GM18861 (cell line): ENCODE results near the gene BICDL1.
"Not testable (repeated sequence)": the region's sequence is repeated elsewhere in the genome, so short reads cannot be mapped to it uniquely, and the experiment has no call there.

Experiments
- ATAC-seq: cut with Tn5 transposase; IDR thresholded peaks from one replicate; pipeline ENCODE4 v1.9.1; 2021; ENCODE audit not compliant: unreplicated experiment

BICDL1 gene, protein sequence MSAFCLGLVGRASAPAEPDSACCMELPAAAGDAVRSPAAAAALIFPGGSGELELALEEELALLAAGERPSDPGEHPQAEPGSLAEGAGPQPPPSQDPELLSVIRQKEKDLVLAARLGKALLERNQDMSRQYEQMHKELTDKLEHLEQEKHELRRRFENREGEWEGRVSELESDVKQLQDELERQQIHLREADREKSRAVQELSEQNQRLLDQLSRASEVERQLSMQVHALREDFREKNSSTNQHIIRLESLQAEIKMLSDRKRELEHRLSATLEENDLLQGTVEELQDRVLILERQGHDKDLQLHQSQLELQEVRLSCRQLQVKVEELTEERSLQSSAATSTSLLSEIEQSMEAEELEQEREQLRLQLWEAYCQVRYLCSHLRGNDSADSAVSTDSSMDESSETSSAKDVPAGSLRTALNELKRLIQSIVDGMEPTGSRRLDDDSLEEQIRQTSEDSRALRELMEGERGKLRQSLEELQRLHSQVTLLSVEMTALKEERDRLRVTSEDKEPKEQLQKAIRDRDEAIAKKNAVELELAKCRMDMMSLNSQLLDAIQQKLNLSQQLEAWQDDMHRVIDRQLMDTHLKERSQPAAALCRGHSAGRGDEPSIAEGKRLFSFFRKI

DNA sequence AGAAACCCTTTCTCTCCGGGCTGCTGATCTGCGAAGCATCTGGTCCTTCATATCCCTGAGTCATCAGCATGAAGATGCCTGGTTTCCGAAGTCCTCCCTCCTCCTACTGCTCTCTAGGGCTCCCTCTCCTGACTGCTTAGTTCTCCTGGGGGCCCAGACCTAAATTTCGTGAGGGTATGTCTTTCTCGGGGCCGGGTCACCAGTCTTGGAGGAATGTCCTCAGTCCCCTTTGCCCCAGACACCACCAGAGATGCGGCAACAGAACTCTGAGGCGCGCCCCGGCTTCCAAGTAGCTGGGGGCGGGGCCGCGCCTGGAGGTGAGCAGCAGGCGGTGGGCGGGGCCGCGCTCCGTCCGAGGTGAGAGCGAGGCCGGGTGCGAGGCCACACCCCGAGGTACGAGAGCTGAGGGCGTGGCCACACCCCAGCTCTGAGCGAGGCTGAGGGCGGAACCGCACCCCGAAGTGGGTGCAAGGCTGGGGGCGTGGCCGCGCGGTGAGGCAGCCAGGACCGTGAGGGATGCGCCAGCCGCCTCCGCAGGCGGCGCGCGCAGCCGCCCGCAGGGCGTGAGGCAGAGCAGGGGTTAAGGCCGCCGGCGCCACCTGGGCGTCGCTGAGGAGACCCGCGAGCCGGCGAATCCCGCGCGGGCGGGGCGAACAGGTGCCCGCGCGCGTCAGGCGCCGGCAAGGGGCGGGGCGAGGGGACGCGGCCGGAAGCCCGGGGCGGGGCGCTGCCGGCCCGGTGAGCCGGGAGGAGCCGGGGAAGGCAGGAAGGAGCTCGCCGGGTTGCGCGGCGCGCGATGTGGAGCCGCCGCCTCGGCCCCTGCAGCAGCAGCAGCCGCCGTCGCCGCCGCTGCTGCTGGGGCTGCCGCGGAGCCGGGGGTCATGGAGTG is at the start of gene BICDL1:
Gene BICDL1 (plus strand): TSS at position 765 of the 889 bp plus-strand sequence. CDS start 633 bp downstream, outside the sequence.
- peak; percentile 71 for ATAC-seq

DNA sequence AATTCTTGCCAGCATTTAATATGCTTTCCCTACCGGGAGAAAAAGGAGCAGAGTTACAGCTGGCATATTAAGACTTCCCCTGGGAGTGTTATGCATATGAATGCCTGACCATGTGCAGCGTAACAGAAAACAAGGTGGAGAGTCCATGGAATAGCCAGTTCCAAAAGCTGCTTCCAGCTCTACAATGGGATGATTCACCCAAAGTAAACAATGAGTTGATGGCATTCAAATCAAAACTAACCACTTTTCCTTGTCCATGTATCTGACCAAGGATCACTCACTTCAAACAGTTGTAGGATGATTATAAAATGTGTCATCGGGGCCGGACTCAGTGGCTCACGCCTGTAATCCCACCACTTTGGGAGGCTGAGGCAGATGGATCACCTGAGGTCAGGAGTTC is 48.1 kb upstream of the BICDL1 start:
- ATAC-seq: no peak

- no peak for ATAC-seq
Measured at GRCh38 chr12:119942386-119942785, 46.6 kb upstream of the BICDL1 start.

GRCh38 chr12:119946213-119946612 is 42.8 kb upstream of the BICDL1 start:
- no peak for ATAC-seq

GRCh38 chr12:119949145-119949544 is 39.9 kb upstream of the BICDL1 start:
- ATAC-seq: no peak

DNA sequence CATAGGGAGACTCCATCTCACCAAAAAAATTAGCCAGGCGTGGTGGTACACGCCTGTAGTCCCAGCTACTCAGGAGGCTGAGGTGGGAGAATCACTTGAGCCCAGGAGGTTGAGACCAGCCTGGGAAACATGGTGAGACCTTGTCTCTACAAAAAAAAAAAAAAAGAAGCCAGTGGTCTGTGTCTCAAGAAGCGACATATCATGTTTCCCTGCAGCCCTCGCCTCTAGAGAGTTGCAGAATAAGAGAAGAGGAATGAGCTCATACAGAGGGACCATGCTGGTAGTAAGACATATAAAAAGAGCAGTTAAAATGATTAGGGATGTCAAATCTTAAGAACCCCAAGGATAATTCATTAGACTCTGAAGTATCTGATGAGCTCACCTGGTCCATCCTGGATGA is 39.4 kb upstream of the BICDL1 start:
- ATAC-seq: no peak

- ATAC-seq: no peak
Measured at GRCh38 chr12:119956047-119956446, 33.0 kb upstream of the BICDL1 start.

DNA sequence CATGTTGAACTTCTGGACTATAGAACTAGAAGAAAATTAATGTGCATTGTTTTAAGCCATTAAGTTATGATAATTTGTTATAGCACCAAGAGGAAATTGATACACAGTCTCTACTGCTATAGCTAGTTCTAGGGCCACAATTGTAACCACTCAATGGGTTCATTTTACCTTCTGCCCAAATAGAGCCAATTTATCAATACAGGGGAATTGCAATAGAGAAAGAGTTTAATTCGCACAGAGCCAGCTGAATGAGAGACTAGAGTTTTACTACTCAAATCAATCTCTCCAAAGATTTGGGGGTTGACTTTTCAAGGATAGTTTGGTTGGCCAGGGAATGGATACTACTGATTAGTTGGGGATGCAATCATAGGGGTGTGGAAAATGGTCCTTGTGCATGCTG is 31.9 kb upstream of the BICDL1 start:
- no peak for ATAC-seq

- ATAC-seq: no peak
Measured at GRCh38 chr12:119959435-119959834, 29.6 kb upstream of the BICDL1 start.

DNA sequence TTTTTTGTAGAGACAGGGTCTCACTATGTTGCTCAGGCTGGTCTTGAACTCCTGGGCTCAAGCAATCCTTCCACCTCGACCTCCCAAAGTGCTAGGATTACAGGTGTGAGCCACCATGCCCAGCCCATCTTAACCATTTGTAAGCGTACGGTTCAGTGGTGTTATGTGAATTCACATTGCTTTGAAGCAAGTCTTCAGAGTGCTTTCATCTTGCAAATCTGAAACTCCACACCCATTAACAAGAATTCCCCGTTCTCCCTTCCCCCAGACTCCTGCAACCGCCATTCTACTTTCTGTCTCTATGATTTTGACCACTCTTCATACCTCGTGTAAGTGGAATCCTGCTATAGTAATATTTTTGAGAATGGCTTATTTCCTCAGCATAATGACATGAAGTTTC is 24.9 kb upstream of the BICDL1 start:
- ATAC-seq: no peak

DNA sequence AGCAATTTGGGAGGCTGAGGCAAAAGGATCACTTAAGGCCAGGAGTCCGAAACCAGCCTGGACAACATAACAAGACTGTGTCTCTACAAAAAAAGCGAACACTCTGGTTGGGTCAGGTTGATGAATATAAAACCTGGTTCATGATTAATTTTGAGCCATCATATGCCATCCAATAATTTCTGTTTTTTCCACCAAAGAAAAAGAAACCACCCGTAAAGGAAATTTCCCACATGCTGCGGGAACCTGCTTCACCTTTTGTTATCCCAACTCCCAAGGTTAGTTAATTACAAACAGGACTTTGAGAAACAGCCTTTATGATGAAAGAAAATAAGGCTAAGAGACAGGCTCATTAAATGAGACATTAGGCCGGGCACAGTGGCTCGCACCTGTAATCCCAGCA is 24.1 kb upstream of the BICDL1 start:
- no peak for ATAC-seq

GRCh38 chr12:119980242-119980641 is 8.8 kb upstream of the BICDL1 start:
- no peak for ATAC-seq

DNA sequence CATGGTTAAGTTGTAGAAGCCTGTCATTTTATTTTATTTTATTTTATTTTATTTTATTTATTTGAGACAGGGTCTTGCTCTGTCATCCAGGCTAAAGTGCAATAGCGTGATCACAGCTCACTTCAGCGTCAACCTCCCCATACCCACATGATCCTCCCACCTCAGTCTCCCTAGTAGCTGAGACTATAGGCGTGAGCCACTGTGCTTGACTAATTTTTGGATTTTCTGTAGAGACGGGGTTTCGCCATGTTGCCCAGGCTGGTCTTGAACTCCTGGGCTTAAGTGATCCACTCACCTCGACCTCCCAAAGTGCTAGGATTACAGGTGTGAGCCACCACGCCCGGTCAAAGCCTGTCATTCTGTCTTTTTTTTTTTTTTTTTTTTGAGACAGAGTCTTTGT is 8.3 kb upstream of the BICDL1 start:
- not testable (repeated sequence) for ATAC-seq

DNA sequence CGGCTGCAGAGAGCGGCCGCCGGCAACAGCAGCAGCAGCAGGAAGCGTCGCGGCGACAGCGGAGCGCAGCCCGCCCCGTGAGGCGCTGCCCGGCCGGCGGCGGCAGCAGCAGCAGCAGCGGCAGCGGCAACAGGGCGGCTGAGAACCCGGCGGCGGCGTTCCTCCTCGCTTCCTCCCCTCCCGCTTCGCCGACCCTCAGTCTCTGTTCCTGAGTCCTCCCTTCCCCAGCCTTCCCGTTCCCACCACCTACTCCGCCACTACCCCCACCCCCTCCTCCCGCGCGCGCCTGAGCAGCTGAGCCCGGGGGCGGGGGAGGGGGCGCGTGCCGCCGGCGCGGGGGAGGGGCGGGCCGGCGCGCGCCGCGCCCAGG is 310 bp downstream of the BICDL1 start:
- peak; percentile 17 for ATAC-seq

- peak; percentile 22 for ATAC-seq
Measured at GRCh38 chr12:119989731-119990381, 820 bp downstream of the BICDL1 start.

GRCh38 chr12:119990382-119990874 is 1.4 kb downstream of the BICDL1 start:
- no peak for ATAC-seq

- no peak for ATAC-seq
Measured at GRCh38 chr12:119992129-119992705, 3.2 kb downstream of the BICDL1 start.

DNA sequence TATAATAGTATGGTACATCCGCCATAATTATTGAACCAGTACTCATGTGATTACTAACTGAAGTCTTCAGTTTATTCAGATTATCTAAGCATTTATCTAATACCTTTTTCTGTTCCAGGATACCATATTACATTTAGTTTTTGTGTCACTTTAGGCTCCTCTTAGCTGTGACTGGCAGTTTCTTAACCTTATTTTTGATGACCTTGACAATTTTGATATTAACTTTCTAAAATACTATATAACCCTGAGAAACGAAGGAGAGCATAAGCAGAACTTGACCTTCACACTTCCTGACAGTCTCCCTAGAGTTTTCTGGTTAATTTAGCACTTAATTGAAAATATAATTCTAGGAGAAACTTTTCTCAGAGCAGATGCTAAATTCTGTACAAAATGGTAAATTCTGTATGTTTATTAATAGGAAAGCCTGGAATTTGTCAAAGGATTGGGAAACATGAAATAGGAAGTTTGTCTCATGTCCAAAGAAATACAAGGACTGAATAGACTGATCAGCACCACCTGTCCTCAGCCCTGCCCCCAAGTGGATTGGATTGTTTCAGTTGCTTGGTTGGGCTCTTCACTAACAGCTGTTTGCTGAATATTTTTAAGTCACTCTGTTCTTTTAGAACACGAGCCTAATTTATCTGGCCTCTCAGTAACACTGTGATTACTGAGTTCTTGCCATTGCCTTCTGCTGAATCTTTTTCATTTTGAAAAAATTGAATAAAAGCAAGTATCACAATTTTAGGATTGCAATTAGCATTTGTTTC is 6.0 kb downstream of the BICDL1 start:
- ATAC-seq: no peak

- no peak for ATAC-seq
Measured at GRCh38 chr12:119996417-119996816, 7.4 kb downstream of the BICDL1 start.
